Coronary artery (tissue), 2 donors: ENCODE results near the gene RPRD1A.
"Not testable (repeated sequence)": the region's sequence is repeated elsewhere in the genome, so short reads cannot be mapped to it uniquely, and the experiment has no call there.

ENCODE experiments used
- DNase-seq: peaks from one replicate; pipeline ENCODE4 v3.0.0-alpha.2; 2017; ENCODE audit warnings: low spot score
- H3K27ac ChIP-seq, 2 donors: fragments of 200-600 bp; sonication (generic); one replicate each; pipeline ENCODE4 v1.5.1; 2016 to 2019
- H3K4me3 ChIP-seq: fragments of 200-600 bp; sonication (generic); 2 replicates; pipeline ENCODE4 v1.5.1; 2016; ENCODE audit warnings: mild to moderate bottlenecking, moderate library complexity
- CTCF ChIP-seq: fragments of 200-600 bp; sonication (generic); IDR thresholded peaks from one replicate; pipeline ENCODE4 v1.5.1; 2019; ENCODE audit warnings: antibody characterized with exemption

RPRD1A gene

GRCh38 chr18:36067055-36067957, at the start of gene RPRD1A:
Gene RPRD1A, minus strand, starts transcription at chr18:36067559. Its CDS starts 155 bp downstream, at chr18:36067404.
- H3K4me3 ChIP-seq, result peak within 1 kb of the TSS; percentile 98
- TF ChIP-seq CTCF, result no peak
- peak within 1 kb of the TSS; percentile 82 to 98 for H3K27ac ChIP-seq
- DNase-seq, result peak; percentile 97

- H3K4me3 ChIP-seq, H3K27ac ChIP-seq, DNase-seq: not testable (repeated sequence)
Observed at GRCh38 chr18:36116771-36117170, 49.4 kb upstream of the RPRD1A start.

- Histone ChIP-seq H3K4me3 (no peak overlapping the region), H3K27ac (no peak overlapping the region)
- no peak for TF ChIP-seq CTCF
- no peak for DNase-seq
Observed at GRCh38 chr18:36114738-36115137, 47.4 kb upstream of the RPRD1A start.

GRCh38 chr18:36114251-36114650, 46.9 kb upstream of the RPRD1A start:
- Histone ChIP-seq H3K4me3 (no peak overlapping the region), H3K27ac (no peak overlapping the region)
- TF ChIP-seq CTCF, result no peak
- DNase-seq, result no peak

GRCh38 chr18:36112302-36112701, 44.9 kb upstream of the RPRD1A start:
- Histone ChIP-seq H3K4me3 (no peak overlapping the region), H3K27ac (no peak overlapping the region)
- TF ChIP-seq CTCF, result no peak
- no peak for DNase-seq

- Histone ChIP-seq H3K27ac (no peak overlapping the region), H3K4me3 (no peak overlapping the region)
- no peak for TF ChIP-seq CTCF
- no peak for DNase-seq
Observed at GRCh38 chr18:36109737-36110136, 42.4 kb upstream of the RPRD1A start.

GRCh38 chr18:36108601-36109000, 41.2 kb upstream of the RPRD1A start:
- TF ChIP-seq CTCF, result no peak
- no peak for DNase-seq
- Histone ChIP-seq H3K4me3 (no peak overlapping the region), H3K27ac (no peak overlapping the region)
